OCI-LY1 (cell line): ENCODE results near the gene SMYD2.

Experiments
- CTCF ChIP-seq: fragments of 200-600 bp; sonication (generic), shearing (Covaris generic); IDR thresholded peaks from 2 replicates; pipeline ENCODE4 v1.5.1; 2017; ENCODE audit warnings: mild to moderate bottlenecking, antibody characterized with exemption, low read length, moderate library complexity, mixed read lengths
- EZH2 ChIP-seq: fragments of 200-600 bp; sonication (generic), shearing (Covaris generic); IDR thresholded peaks from 2 replicates; pipeline ENCODE4 v1.8.0; 2017; ENCODE audit warnings: borderline replicate concordance, mixed run types, mild to moderate bottlenecking, antibody characterized with exemption, low read length, moderate library complexity, mixed read lengths

GRCh38 chr1:214248311-214249085 is 32.5 kb upstream of the SMYD2 start:
- TF ChIP-seq CTCF (no peak), EZH2 (no peak)
